SW 1271 (cell line): ENCODE results near the gene RASL10B.
"Not testable (repeated sequence)": the region's sequence is repeated elsewhere in the genome, so short reads cannot be mapped to it uniquely, and the experiment has no call there.

ENCODE experiments used
- DNase-seq, 2 experiments: peaks; one replicate each; lab custom pipeline; 2025; lab: John Stamatoyannopoulos, UW

The RASL10B gene

GRCh38 chr17:35742896-35743477, 11.5 kb downstream of the RASL10B start:
- no peak for DNase-seq

GRCh38 chr17:35743626-35744328, 12.3 kb downstream of the RASL10B start:
- DNase-seq, result no peak

- no peak for DNase-seq
Observed at GRCh38 chr17:35744830-35745229, 13.4 kb downstream of the RASL10B start.

- DNase-seq, result no peak
Observed at GRCh38 chr17:35745246-35745645, 13.8 kb downstream of the RASL10B start.

GRCh38 chr17:35745749-35746320, 14.4 kb downstream of the RASL10B start:
- no peak for DNase-seq

GRCh38 chr17:35747540-35748017, 16.1 kb downstream of the RASL10B start:
- DNase-seq, result peak in 1 of 2 experiments; percentile 65

- DNase-seq, result no peak
Observed at GRCh38 chr17:35748341-35748841, 17.0 kb downstream of the RASL10B start.

- no peak for DNase-seq
Observed at GRCh38 chr17:35748979-35749378, 17.5 kb downstream of the RASL10B start.

GRCh38 chr17:35749560-35750412, 18.3 kb downstream of the RASL10B start:
- DNase-seq, result no peak

GRCh38 chr17:35750526-35751395, 19.3 kb downstream of the RASL10B start:
- no peak for DNase-seq

GRCh38 chr17:35751541-35751940, 20.1 kb downstream of the RASL10B start:
- DNase-seq, result not testable (repeated sequence)

GRCh38 chr17:35752471-35752870, 21.0 kb downstream of the RASL10B start:
- no peak for DNase-seq

- DNase-seq, result no peak
Observed at GRCh38 chr17:35752945-35753764, 21.7 kb downstream of the RASL10B start, which contains the start of gene GAS2L2. Gene GAS2L2, minus strand, starts transcription at chr17:35753239. Its CDS starts 389 bp downstream, at chr17:35752850.

GRCh38 chr17:35757243-35757642, 25.8 kb downstream of the RASL10B start:
- DNase-seq, result no peak

- DNase-seq, result no peak
Observed at GRCh38 chr17:35760587-35760986, 29.1 kb downstream of the RASL10B start, which contains the start of gene C17orf50. Gene C17orf50, plus strand, starts transcription at chr17:35760887. Its CDS starts 55 bp downstream, at chr17:35760942.

GRCh38 chr17:35761601-35762000, 30.2 kb downstream of the RASL10B start:
- DNase-seq, result no peak

- DNase-seq, result no peak
Observed at GRCh38 chr17:35763767-35764122, 32.3 kb downstream of the RASL10B start.

- peak; percentile 49 to 86 for DNase-seq
Observed at GRCh38 chr17:35764123-35764991, 32.9 kb downstream of the RASL10B start.

- DNase-seq, result no peak
Observed at GRCh38 chr17:35765086-35765710, 33.8 kb downstream of the RASL10B start.
